ENCODE data around the gene FAM81A.
A peak's percentile ranks its signal among the peaks of the same experiment; 100 is the strongest.

The FAM81A gene

DNA sequence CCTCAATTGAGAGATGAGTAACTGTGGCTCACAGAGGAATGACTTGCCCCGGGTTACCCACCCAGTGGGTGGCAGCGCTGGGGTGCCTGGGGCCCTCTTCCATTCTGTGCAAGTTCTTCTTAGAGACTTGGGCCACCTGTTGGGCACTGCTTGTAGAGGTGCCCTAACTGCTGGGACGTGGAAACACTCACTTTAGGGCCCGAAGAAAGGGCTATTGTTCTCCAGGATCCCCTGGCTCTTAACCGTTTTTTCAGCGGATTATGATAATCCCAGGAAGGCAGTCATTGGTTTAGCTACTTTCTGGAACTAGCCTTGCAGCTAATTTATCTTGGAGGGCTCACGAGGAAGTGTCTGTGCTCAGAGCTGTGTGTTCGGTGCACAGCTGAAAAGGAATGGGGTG lies 107.6 kb downstream of the FAM81A start:
- DNase-seq: no peak

- no peak for DNase-seq
Measured at GRCh38 chr15:59548501-59549226, 110.7 kb downstream of the FAM81A start.

GRCh38 chr15:59549301-59550185 lies 111.6 kb downstream of the FAM81A start:
- DNase-seq: no peak

- no peak for DNase-seq
Measured at GRCh38 chr15:59550530-59550929, 112.5 kb downstream of the FAM81A start.

GRCh38 chr15:59550956-59551355 lies 113.0 kb downstream of the FAM81A start:
- peak; percentile 79 for DNase-seq

GRCh38 chr15:59553879-59554735 lies 116.1 kb downstream of the FAM81A start:
- DNase-seq: peak; percentile 94

DNA sequence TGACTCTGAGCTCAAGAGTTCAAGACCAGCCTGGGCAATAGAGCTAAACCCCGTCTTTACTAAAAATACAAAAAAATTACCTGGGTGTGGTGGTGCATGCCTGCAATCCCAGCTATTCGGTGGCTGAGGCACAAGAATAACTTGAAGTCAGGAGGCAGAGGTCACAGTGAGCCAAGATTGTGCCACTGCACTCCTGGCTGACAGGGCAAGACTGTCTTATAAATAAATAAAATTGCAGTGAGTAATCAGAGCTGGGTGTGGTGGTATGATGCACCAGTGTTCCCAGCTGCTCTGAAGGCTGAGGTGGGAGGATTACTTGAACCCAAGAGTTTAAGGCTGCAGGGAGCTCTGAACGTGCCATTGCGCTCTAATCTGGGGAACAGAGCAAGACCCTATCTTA lies 117.7 kb downstream of the FAM81A start:
- no peak for DNase-seq

DNA sequence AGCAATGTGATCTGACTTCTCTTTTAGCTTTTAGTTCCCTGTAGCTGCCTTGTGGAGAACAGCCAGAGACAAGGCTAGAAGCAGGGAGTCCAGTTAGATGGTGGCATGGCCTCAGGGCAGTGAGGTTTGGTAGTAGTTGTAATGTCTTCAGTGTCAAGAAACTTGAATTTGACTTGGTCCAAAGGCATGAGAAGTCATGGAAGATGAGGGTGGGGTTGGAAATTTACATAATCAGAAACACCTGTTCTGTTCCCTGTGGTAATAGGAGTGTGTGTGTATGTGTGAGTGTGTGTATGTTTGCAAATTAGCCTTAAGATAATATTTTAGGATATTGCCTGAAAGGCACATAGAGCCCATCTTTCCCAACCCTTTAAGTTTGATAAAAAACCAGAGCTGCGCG lies 118.4 kb downstream of the FAM81A start:
- no peak for DNase-seq

DNA sequence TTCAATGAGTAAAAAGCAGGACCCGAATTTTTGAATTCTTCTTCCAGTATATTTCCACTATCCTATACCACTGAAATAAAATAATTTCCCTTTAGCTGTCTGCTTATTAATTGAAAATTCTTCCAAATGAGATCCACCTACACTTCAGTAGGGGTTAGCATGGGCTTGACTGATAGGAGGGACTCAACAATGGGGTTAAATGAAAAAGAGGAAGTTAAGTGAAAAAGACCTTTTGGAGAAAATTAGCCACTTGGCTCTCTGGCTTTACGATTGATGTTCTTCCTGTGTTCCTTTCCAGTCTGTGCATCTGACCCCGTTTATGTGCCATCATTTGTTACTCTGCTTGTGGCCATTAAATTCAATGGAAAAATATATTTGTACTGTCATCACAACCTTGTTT lies 119.6 kb downstream of the FAM81A start:
- no peak for DNase-seq

- no peak for DNase-seq
Measured at GRCh38 chr15:59558851-59559250, 120.9 kb downstream of the FAM81A start.

DNA sequence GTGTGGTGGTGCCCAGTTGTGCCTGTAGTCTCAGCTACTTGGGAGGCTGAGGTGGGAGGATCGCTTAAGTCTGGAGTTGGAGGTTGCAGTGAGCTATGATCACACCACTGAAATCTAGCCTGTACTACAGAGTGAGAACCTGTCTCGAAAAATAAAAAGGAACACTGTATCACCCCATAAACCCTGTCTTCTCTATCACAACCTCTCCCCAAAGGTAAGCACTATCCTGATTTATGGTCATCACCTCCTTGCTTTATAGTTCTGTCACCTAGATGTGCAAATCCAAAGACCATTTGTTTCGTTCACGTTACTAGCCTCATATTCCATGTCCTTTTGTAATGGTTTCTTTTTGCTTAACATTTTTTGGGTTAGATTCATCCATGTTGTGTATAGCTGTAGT lies 123.6 kb downstream of the FAM81A start:
- no peak for DNase-seq

- DNase-seq: no peak
Measured at GRCh38 chr15:59562448-59563186, 124.6 kb downstream of the FAM81A start.

GRCh38 chr15:59565299-59565698 lies 127.3 kb downstream of the FAM81A start:
- DNase-seq: no peak

DNA sequence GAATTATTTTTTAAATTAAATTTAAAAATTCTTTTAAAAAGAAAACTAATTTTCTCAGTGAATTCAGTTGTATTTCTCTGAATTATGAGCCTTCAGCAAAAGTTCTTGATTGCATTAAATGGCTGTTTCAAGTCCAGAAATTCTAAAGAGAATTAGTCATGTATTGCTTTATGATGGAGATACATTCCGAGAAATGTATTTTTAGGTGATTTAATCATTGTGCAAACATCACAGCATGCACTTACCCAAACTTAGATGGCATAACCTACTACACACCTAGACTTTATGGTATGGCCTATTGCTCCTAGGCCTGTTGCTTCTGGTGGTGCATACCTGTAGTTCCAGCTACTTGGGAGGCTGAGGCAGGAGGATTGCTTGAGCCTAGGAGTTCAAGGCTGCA lies 129.3 kb downstream of the FAM81A start:
- DNase-seq: no peak

GRCh38 chr15:59569477-59569876 lies 131.5 kb downstream of the FAM81A start:
- peak; percentile 5 for DNase-seq

- DNase-seq: peak; percentile 50
Measured at GRCh38 chr15:59570315-59570714, 132.3 kb downstream of the FAM81A start.

GRCh38 chr15:59571606-59572005 lies 133.6 kb downstream of the FAM81A start:
- no peak for DNase-seq
